NCI-H1417 treated with DMSO at 0.1 percent for 48 hours (cell line): ENCODE data around the gene CDH22.

Experiments
- DNase-seq: peaks from one replicate; lab custom pipeline; 2025; lab: John Stamatoyannopoulos, UW

CDH22 gene

DNA sequence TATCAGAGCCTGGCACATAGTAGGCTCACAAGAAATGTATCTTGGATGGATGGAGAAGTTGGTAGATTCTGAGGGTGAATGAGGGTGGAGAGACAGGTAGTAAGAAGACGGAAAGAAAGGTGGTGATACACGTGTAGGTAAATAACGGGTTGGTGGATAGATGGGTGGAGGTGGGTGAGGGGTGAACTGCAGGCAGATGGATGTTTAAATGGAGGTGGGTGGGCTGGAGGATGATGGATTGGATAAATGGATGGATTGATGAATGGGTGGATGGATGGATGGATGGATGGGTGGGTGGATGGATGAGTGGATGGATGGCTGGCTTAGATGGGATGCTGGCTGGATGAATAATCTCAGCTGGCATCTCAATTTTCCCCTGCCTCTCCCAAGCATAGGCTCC lies 9.9 kb downstream of the CDH22 start:
- no peak for DNase-seq

DNA sequence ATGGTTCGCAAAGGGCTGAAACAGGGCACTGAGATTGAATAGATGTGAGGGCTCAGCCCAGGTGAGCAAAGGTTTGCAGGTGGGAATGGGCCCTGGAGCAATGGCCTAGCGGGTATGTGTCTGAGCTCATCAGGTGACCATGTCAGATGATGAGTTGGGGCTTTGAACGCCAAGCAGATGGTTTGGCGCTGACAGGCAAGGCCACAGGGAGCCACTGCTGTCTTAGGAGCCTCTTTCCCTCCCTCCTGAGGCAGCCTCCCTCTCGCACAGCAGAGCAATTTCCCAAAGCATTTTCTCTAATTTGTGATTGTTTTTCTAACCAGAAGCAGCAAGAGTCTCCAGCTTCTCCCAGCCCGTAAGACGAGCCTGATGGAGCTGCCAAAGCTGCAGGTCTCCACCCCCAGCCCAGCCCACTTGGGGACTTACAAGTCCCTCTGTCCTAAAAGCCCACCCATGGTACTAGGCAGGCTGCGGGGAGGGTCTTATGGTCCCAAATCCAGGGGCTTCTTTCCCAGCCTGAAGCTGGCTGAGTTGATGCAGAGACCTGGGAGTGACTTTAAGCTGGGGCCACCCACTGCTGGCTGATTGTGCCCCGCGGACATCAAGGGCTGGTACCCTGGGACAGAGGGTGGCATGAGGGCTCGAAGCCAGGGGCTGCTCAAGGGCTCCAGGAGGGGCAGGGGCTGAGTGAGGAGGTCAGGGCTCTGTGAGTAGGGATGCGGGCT lies 11.6 kb downstream of the CDH22 start:
- no peak for DNase-seq

DNA sequence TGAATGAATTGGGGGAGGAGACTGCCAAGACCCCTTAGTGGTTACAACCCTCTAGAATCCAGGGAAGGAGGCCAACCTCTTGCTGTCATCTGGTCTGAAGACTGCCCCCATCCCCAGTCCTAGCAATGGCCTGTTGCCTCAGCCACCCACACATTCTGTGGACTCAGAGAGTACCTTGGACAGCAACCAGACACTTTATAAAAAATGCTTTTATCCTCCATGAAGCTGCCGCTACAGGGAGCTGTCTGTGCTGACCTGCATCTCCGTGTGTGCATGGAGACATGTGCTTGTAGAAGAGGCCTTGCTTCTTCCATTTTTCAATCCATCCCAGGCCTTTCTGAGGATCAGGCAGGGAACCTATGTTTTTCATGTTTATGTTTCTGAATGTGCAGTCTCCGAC lies 15.2 kb downstream of the CDH22 start:
- no peak for DNase-seq

DNA sequence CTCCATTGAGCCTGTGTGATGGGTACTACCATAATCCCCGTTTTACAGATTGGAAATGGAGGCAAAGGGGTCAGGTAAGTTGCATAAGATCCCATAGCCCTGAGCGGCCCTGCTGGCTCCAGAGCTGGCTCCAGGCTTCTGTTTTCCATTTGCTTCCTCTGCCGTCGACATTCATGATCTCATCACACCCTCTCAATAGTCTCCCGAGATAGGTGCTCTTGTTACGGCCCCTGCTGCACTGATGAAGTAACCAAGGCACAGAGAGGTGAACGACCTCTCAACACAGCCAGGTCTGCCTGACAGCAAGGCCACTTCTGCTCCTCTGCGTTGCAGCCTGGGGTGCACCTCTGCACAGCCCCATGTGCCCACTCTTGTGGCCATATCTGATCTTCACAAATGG lies 16.9 kb downstream of the CDH22 start:
- DNase-seq, result no peak

DNA sequence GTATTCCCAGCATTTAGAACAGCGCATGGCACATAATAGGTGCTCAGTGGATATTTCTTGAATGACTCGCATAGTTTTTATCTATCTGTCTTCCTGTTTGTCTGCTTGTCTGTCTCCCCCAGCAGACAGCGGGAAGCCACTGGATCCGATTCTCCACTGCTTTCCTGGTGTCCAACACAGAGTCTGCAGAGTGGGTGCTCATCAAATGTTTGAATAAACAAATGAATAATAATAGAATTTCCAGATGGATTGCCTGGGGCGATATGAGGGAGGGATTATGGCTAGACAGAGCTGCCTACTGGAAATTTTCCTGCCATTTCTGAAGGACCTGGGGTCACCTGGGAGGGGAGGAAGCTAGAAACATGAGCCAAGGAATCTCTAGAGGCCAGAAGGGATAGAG lies 18.9 kb downstream of the CDH22 start:
- DNase-seq, result peak; percentile 22

DNA sequence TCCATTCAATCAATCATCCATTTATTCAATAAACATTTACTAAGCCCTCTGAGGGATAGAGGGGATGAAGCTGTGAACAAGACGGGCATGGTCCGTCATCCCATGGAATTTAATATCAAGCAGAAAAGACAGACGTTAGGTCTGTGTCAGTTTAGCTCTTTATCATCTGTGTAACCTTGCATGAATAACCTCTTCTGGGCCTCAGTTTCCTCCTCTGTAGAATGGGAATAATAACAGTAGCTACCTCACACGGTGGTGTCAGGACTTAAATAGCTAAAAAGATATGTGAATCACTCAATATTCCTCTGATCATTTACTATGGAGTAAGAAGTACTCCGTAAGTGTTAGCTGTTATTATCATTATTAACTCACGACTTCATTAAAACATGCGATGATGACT lies 21.3 kb downstream of the CDH22 start:
- DNase-seq, result no peak

DNA sequence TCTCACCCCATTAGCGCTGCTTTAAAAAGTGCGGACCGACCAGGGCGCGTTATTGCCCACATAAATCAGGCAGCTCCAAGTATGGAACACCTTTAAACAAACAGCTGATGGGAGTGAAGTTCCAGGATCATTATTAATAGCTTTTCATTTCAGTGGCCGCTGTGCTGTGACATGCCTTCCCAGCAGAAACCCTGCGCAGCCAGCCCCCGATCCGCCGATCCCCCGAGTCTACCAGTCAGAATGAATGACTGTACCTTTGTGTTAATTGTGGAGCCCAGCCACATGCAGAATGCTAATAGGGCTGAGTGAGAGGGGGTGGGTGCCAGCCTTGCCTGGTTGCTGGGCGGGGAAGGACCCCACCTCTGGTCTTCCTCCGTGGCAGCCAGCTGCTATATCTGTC lies 21.9 kb downstream of the CDH22 start:
- no peak for DNase-seq

DNA sequence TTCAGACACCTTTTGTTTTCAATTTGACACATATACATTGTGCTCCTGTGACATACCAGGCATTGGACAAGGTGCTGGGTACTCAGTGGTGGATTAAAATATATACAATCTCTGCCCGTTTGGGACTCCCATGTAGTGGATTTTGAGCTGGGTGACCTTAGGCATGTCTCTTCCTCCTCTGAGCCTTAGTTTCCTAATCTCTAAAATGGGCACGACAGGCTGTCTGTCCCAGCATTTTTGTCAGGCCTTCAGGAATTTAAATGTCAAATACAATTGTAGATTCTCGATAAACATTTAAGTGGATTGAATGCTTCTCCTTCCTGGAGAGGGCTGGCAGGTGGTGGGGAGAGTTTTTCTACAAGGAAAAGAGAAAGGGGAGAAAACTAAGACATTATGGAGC lies 22.6 kb downstream of the CDH22 start:
- no peak for DNase-seq

DNA sequence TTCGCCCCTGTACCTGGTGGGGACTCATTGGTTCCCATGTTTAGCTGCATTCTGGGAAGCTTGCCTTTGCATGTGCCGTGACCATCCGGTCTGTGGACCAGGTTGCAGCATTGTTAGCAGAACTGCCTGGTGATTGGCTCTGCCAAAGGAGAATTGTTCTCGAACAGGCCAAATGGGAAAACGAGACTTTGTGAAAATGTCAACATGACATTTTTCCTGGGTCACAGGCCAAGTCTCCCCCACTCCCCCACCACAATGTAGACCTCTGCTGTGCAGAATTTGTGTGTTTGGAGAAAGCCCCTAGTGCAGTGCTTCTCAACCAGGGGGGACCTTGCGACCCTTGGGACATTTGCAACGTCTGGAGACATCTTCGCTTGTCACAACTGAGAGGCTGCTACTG lies 23.2 kb downstream of the CDH22 start:
- no peak for DNase-seq

DNA sequence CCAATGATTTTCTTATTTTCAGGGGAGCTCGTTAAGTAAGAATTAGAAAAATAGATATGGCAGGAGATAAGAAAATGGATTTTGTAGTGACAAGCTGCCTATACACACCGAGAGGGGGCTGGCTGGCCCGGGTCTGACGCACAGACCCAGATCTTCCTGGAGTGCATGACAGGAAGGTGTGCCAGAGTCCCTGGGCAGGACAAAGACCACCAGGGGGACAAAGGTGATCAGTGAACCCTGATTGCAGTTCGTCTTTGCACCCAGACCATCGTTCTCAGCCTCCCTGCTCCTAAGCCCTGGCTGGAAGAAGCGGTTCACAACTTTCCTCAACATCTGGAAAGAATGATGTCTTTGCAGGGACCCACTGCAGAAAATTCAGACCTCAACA lies 24.3 kb downstream of the CDH22 start:
- DNase-seq, result no peak

DNA sequence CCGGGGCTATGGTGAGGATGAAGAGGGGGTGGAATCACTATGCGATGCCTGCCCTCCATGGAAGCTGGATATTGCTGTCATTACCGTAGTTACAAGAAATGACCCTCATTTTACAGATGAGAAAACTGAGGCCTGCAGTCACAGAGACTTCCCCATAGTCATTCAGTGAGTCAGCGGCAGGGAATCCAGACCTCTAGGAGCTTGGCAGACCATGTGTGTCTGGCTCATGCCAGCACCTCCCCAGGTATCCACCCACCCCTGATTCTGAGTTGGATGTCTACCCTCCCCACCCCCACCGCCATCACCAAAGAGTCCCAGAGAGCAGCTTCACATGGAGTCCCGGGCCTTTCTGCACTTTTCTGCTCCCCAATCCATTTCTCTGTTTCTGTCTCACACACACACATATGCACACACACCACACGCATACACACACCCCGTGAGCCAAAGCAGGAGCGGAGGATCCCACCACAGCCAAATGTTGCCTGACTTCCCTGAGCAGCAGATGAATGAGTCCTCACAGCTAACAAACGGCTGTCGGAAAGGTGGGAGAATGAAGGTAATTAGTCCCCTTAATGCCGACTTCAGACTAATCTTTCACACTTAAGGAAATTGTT lies 24.8 kb downstream of the CDH22 start:
- DNase-seq, result no peak

DNA sequence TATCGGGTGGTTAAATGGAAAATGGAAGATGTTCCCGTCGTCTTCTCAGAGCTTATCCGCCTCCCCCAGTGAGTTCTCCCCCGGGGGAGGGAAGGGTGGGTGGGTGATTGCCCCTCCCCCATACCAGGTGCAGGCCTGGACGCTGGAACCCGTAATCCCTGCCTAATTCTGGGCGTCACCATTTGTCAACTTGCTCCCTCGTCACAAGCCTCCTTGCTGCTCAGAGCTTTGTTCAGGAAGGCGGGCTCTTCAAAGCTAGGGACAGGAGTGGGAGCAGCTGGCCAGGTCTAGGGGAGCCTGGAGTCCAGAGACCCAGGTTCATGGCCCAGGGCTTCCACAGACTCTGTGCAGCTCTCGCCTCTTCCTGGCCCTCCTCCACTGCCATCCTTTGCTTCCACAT lies 25.6 kb downstream of the CDH22 start:
- peak; percentile 30 for DNase-seq

DNA sequence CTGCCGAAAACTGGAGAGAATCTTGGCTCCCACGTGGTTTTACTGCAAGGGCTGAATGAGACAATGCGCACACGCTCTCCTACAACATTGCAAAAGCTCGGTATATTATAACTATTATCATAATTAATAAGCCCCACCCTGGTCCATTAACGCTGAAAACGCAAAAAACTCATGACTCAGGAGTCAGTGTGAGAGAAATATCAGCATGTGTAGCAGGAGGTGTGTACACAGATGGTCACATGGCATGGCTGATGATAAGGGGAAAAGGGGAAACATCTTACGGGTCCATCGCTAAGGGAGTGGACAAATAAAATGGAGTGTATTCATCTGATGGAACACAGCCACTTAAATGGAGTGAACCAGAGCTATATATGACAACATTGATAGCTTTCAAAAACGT lies 29.2 kb downstream of the CDH22 start:
- DNase-seq, result no peak

DNA sequence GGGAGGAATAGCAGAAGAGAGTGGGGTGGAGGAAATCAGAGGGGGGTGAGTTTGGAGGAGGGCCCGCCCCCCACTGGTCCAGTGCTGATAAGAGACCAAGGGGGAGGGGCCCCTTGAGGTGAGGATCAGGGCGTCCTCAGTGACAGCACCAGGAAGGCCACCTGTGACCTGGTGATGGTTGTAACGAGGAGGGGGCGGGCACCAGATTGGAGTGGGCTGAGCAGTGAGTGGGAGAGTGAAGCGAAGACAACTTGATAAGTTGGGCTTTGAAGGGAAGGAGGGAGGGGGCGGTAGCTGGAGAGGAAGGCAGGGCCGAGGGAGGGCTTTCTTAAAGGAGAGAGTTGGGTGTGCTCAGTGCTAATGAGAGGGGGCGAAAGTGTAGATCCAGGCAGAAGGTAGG lies 30.7 kb downstream of the CDH22 start:
- no peak for DNase-seq

DNA sequence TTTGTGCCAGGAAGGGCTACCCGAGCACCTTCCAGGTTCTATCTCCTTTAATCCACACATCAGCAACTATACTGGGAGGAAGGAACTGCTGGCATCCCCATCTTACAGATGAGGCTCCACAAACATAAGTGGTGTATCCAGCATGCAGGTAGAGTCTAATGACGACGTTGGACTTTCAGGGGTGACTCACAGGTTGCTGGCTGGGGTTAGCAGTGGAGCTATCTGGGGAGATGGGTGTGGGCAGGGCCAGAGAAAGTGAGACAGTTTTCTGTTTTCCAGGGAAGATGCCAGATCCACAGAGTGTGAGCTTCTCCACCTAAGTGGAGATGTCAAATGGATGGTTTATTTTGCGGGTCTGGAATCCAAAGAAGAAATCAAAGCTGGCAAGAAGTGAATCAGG lies 31.8 kb downstream of the CDH22 start:
- DNase-seq, result no peak

DNA sequence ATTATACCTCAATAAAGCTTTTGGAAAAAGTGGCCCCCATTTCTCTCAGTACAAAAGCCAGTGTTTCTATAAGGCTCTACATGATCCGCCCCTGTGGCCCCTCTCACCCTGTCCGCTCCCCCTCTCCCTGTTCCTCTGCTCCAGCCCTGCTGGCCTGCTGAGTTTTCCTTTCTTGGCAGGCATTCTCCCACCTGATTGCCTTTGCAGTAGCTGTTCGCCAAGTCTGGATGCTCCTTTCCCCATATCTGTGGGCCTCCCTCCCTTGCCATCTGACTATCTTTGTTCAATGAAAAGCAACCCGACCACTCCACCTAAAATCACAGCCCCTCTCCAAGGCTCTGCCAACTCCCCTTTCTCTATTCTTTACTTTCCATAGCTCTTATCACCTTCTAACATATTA lies 33.2 kb downstream of the CDH22 start:
- no peak for DNase-seq

DNA sequence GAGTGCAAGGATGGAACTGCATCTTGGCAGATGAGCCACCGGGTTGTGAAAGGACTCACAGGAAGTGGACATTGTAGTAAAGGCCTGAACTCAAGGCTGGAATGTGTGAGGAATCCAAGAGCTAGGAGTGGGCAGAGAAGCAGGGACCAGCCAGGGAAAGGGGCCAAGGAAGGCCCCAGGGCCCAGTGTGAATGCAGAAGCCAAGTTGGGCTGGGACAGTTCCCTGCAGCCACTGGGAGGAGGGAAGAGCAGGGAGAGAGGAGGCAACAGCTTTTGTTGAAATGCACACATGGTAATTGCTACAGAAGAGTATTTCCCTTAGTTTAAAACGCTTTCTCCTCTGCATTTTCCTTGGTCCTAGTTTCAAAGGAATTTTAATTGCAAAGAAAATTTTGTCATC lies 34.6 kb downstream of the CDH22 start:
- DNase-seq, result no peak

DNA sequence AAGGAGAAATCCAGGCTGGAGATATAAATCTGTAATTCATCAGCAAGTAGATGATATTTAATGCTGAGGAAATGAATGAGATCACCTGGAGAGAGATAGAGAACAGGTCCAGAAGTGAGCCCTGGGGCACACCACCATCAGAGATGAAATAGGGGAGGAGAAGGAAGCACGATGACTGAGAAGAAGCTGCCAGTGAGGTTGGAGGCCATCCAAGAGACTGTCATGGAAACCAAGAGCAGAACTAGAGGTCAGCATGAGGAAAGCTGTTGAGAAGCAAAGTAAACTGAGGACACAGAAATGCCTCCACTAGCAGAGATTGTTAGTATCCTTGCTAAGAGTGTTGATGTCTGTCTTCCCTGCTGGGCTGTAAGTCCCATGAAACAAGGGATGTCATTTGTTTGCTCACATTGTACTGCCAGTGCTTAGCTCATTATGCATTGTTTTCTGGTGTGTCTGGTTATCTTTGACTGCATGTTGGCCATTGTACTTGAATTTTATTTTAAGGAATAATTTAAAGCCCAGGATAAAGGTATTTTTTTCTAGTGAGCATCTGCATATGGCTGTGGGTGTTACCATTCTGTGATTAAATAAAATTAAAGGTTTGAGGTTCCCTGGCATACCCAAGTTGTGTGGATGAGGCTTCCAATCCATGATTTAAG lies 35.8 kb downstream of the CDH22 start:
- DNase-seq, result no peak

DNA sequence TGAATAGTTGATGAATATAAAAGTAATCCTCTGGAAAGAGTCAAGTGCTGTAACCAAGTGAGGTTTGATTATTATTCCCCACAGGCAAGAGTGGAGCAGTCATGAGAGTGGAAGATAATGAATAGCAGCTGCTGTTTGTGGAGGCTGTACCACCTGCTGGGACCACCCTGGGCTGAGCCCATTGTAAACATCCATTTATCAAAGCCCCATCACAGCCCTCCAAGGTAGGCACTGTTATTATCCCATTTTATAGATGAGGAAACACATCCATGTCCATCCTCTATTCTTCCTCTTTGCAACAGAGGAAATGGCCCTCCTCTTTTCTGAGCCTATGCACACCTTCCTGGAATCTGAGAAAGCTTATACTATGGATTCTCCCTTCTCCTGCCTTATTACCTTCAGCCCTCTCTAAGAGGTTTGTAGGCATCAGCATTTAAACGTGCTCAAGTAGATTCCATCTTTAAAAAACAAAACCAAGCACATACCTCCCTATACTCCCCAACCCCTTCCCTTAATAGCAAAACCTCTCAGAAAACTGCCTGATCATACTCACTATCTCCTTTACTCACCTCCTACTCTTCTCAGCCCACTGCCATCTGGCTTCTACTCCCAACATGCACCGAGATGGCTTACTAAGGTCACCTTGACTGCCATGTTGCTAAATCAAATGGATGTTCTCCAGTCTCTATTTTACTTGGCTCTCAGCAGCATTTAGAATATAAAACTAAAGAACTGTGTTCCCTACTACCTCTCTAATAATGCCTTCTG lies 37.1 kb downstream of the CDH22 start:
- peak; percentile 81 for DNase-seq

DNA sequence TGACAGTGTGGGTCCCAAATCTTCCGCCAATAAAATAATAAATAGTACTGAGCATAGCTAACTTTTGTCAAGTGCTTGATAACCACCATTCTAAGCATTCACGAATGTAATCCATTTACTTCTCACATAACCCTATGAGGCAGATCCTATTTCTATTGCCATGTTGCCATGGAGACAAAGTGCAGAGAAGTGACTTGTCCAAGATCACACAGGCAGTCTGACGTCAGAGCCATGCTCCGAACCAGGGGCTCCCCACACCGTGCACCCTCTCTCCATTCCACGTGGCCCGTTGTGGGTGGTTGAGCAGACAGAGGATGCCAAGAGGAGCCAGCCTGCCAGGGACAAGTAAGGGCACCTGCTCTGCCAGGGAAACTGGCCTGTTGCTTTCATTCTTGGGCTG lies 38.9 kb downstream of the CDH22 start:
- DNase-seq, result no peak

DNA sequence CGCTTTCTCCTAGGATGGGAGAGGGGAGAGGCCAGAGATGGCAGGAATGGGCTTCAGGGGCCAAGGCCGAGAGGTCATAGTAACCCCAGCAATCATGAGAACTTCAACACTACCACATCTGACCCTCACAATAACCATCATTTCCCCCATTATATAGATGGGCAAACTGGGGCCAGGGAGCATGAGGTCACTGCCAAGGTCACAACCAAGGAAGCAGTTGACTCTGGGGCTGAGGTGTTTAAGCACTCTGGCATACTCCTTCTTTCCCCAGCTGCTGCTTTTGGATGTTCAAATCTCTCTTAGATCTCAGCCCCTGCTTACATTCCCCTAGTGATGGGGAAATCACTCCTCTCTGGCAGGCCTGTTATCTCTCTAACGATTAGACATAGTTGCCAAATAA lies 39.6 kb downstream of the CDH22 start:
- DNase-seq, result no peak

DNA sequence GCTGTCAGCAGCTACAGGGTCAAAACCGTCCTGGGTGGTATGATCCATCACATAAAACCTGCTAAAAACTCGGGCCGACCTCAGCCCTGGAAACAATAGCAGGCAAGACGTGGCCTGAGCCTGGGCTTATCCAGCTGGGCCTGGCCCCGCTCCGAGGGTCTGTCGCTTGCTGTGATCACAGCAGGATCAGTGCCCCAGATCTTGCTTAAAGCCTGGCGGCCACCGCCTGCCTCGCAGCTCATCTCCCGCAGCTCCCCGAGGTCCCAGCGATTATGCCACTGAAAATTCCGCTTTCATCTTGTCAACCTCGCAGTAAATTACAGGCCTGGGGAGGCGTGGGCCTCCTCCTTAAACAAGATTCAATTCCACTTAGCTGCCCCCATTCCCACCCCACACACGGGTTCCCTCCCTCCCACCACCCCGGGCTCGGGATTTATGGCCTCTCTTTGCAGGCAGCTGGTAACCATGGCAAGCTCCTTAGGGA lies 40.1 kb downstream of the CDH22 start:
- peak; percentile 94 for DNase-seq
